SH-SY5Y (cell line): ENCODE results near the gene RCBTB2.

Experiments
- GATA2 ChIP-seq: IDR thresholded peaks from 2 replicates; pipeline ENCODE4 v1.6.1; 2011; ENCODE audit warnings: mild to moderate bottlenecking, low read depth, low read length
- GATA3 ChIP-seq: IDR thresholded peaks from 2 replicates; pipeline ENCODE4 v1.6.1; 2011; ENCODE audit warnings: low read depth, mild to moderate bottlenecking, low read length, moderate library complexity

DNA sequence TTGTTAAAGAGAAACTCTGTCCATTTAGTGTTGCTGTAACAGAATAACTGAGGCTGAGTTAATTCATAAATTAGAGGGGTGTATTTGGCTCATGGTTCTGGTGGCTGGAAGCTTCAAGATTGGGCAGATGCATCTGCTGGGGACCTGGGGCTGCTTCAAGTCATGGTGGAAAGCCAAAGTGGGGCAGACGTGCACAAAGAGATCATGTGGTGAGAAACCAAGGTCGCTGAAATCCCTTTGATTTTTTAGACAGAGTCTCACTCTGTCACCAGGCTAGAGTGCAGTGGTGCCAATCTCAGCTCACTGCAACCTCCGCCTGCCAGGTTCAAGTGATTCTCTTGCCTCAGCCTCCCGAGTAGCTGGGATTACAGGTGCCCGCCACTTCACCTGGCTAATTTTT is 46.0 kb downstream of the RCBTB2 start:
- TF ChIP-seq GATA2 (no peak), GATA3 (no peak)
